Measurements from ENCODE around the gene KDM6A.
"Not testable (repeated sequence)": the region's sequence is repeated elsewhere in the genome, so short reads cannot be mapped to it uniquely, and the experiment has no call there.

DNA sequence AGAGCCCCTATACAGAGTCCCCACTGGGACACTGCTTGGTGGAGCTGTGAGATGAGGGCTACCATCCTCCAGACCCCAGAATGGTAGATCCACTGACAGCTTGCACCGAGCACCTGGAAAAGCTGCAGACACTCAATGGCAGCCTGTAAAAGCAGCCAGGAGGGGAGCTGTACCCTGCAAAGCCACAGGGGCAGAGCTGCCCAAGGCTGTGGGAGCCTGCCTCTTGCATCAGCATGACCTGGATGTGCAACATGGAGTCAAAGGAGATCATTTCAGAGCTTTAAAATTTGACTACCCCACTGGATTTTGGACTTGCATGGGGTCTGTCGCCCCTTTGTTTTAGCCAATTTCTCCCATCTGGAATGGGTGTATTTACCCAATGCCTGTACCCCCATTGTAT, 49.8 kb upstream of the KDM6A start:
- TF ChIP-seq, protein P1, sequence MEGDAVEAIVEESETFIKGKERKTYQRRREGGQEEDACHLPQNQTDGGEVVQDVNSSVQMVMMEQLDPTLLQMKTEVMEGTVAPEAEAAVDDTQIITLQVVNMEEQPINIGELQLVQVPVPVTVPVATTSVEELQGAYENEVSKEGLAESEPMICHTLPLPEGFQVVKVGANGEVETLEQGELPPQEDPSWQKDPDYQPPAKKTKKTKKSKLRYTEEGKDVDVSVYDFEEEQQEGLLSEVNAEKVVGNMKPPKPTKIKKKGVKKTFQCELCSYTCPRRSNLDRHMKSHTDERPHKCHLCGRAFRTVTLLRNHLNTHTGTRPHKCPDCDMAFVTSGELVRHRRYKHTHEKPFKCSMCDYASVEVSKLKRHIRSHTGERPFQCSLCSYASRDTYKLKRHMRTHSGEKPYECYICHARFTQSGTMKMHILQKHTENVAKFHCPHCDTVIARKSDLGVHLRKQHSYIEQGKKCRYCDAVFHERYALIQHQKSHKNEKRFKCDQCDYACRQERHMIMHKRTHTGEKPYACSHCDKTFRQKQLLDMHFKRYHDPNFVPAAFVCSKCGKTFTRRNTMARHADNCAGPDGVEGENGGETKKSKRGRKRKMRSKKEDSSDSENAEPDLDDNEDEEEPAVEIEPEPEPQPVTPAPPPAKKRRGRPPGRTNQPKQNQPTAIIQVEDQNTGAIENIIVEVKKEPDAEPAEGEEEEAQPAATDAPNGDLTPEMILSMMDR (IDR thresholded peaks at IDR 0.05; ENCODE audit: extremely low read depth in 1 of 2, insufficient read depth in 1 of 2, low read depth in 1 of 2, low read length in 2 of 2): not testable (repeated sequence)
- TF ChIP-seq POLR2A (IDR thresholded peaks at IDR 0.05; ENCODE audit: low read depth, low read length); POLR2AphosphoS5 (IDR thresholded peaks at IDR 0.05; ENCODE audit: insufficient read depth, low read depth, low read length): not testable (repeated sequence)
